Transverse colon (tissue), 1 donor: ENCODE measurements around the gene KRTAP10-5.

Experiments
- EP300 ChIP-seq: sonication (generic); formaldehyde crosslinking; IDR thresholded peaks from one replicate; pipeline ENCODE4 v1.6.1; 2017; ENCODE audit warnings: antibody characterized with exemption, low read depth
- POLR2A ChIP-seq: fragments of 450-650 bp; IDR thresholded peaks from one replicate; pipeline ENCODE4 v1.6.1; 2016; ENCODE audit warnings: antibody characterized with exemption, mild to moderate bottlenecking, moderate library complexity

- no peak for TF ChIP-seq POLR2A
- no peak for TF ChIP-seq EP300
Measured at GRCh38 chr21:44609193-44609592, 28.8 kb upstream of the KRTAP10-5 start.
